Measurements from ENCODE around the gene KIF26B.

KIF26B gene

GRCh38 chr1:245463392-245464165 is 308.8 kb downstream of the KIF26B start:
- no peaks in the 10 kb centered on the region for H3K9me3 ChIP-seq (ENCODE audit: insufficient read depth, low read length)
- no peak overlapping the region for H3K9ac ChIP-seq (ENCODE audit: low read length)
- no peaks in the 10 kb centered on the region for H3K79me2 ChIP-seq (ENCODE audit: low read length)
- no peaks in the 10 kb centered on the region for H3K4me1 ChIP-seq (ENCODE audit: low read length)
- H3K4me3 ChIP-seq (ENCODE audit: low read length), result no peak overlapping the region
- no peak overlapping the region for H3K4me2 ChIP-seq (ENCODE audit: low read length)
- no peak overlapping the region for H2AFZ ChIP-seq (ENCODE audit: low read depth, low read length)
- peaks cover 28% of the 10 kb centered on the region for H3K27me3 ChIP-seq (ENCODE audit: low read depth, low read length)
- H3K36me3 ChIP-seq (replicated peaks; ENCODE audit: low read depth, low read length), result no peaks in the 10 kb centered on the region
- H3K27ac ChIP-seq (ENCODE audit: low read length), result no peak overlapping the region
- TF ChIP-seq EZH2phosphoT487 (IDR thresholded peaks at IDR 0.05; ENCODE audit: low read depth), result no peak
- TF ChIP-seq CTCF (IDR thresholded peaks at IDR 0.05; ENCODE audit: low read depth, low read length), result no peak
- H4K20me1 ChIP-seq (ENCODE audit: insufficient read depth, low read length), result no peaks in the 10 kb centered on the region

- peaks cover 28% of the 10 kb centered on the region for H3K27me3 ChIP-seq (ENCODE audit: low read depth, low read length)
- no peak overlapping the region for H3K4me2 ChIP-seq (ENCODE audit: low read length)
- no peak overlapping the region for H2AFZ ChIP-seq (ENCODE audit: low read depth, low read length)
- H3K4me3 ChIP-seq (ENCODE audit: low read length), result no peak overlapping the region
- H3K27ac ChIP-seq (ENCODE audit: low read length), result no peak overlapping the region
- TF ChIP-seq CTCF (IDR thresholded peaks at IDR 0.05; ENCODE audit: low read depth, low read length), result no peak
- no peak for TF ChIP-seq EZH2phosphoT487 (IDR thresholded peaks at IDR 0.05; ENCODE audit: low read depth)
- no peak overlapping the region for H3K9ac ChIP-seq (ENCODE audit: low read length)
- H3K79me2 ChIP-seq (ENCODE audit: low read length), result no peaks in the 10 kb centered on the region
- no peaks in the 10 kb centered on the region for H4K20me1 ChIP-seq (ENCODE audit: insufficient read depth, low read length)
- no peaks in the 10 kb centered on the region for H3K36me3 ChIP-seq (replicated peaks; ENCODE audit: low read depth, low read length)
- H3K9me3 ChIP-seq (ENCODE audit: insufficient read depth, low read length), result no peaks in the 10 kb centered on the region
- H3K4me1 ChIP-seq (ENCODE audit: low read length), result no peaks in the 10 kb centered on the region
Measured at GRCh38 chr1:245464290-245464689, 309.5 kb downstream of the KIF26B start.

- Histone ChIP-seq H4K20me1 (ENCODE audit: insufficient read depth, low read length) (no peaks in the 10 kb centered on the region), H3K4me1 (ENCODE audit: low read length) (no peaks in the 10 kb centered on the region), H3K27ac (ENCODE audit: low read length) (no peak overlapping the region), H3K27me3 (ENCODE audit: low read depth, low read length) (peaks cover 24% of the 10 kb centered on the region), H2AFZ (ENCODE audit: low read depth, low read length) (no peak overlapping the region), H3K36me3 (replicated peaks; ENCODE audit: low read depth, low read length) (no peaks in the 10 kb centered on the region), H3K9ac (ENCODE audit: low read length) (no peak overlapping the region), H3K4me2 (ENCODE audit: low read length) (no peak overlapping the region), H3K4me3 (ENCODE audit: low read length) (no peak overlapping the region), H3K9me3 (ENCODE audit: insufficient read depth, low read length) (no peaks in the 10 kb centered on the region), H3K79me2 (ENCODE audit: low read length) (no peaks in the 10 kb centered on the region)
- TF ChIP-seq EZH2phosphoT487 (IDR thresholded peaks at IDR 0.05; ENCODE audit: low read depth) (no peak), CTCF (IDR thresholded peaks at IDR 0.05; ENCODE audit: low read depth, low read length) (no peak)
Measured at GRCh38 chr1:245465666-245466065, 310.9 kb downstream of the KIF26B start.

GRCh38 chr1:245466261-245466660 is 311.5 kb downstream of the KIF26B start:
- H3K4me3 ChIP-seq (ENCODE audit: low read length), result no peak overlapping the region
- no peak overlapping the region for H2AFZ ChIP-seq (ENCODE audit: low read depth, low read length)
- no peaks in the 10 kb centered on the region for H3K9me3 ChIP-seq (ENCODE audit: insufficient read depth, low read length)
- H3K79me2 ChIP-seq (ENCODE audit: low read length), result no peaks in the 10 kb centered on the region
- H4K20me1 ChIP-seq (ENCODE audit: insufficient read depth, low read length), result no peaks in the 10 kb centered on the region
- peaks cover 24% of the 10 kb centered on the region for H3K27me3 ChIP-seq (ENCODE audit: low read depth, low read length)
- H3K4me1 ChIP-seq (ENCODE audit: low read length), result no peaks in the 10 kb centered on the region
- H3K27ac ChIP-seq (ENCODE audit: low read length), result no peak overlapping the region
- no peak overlapping the region for H3K4me2 ChIP-seq (ENCODE audit: low read length)
- H3K36me3 ChIP-seq (replicated peaks; ENCODE audit: low read depth, low read length), result no peaks in the 10 kb centered on the region
- TF ChIP-seq CTCF (IDR thresholded peaks at IDR 0.05; ENCODE audit: low read depth, low read length) (no peak), EZH2phosphoT487 (IDR thresholded peaks at IDR 0.05; ENCODE audit: low read depth) (no peak)
- H3K9ac ChIP-seq (ENCODE audit: low read length), result no peak overlapping the region

All from OCI-LY3 (cell line).